IMR-90 (cell line): ENCODE results near the gene UTF1. TPM values are rescaled to one million over a fixed set of nuclear protein-coding genes. Genes with fewer than 3 reads are reported as not detected.

ENCODE experiments used
- ATAC-seq: fragments of 200-7000 bp; cut with Tn5 transposase; 2 replicates; pipeline ENCODE4 v1.9.1; 2020; ENCODE audit warnings: low read depth, mild to moderate bottlenecking, moderate library complexity
- BruUV-seq: library from RNA; stranded (reverse); fragments of 400-500 nt; replicated peaks from 2 replicates; lab custom pipeline; 2021; lab: Mats Ljungman, UMichigan
- CTCF ChIA-PET: fragments of 300-600 bp; formaldehyde crosslinking; extraction: SDS; loops from one replicate; lab custom pipeline; 2021; ENCODE audit warnings: antibody characterized with exemption; lab: Yijun Ruan, JAX
- POLR2A ChIA-PET: fragments of 300-600 bp; sonication (Branson Sonifier 250); formaldehyde crosslinking; loops from one replicate; lab custom pipeline; 2022; ENCODE audit warnings: antibody characterized with exemption; ENCODE audit not compliant: unreplicated experiment; lab: Charles Lee
- DNase-seq: peaks from one replicate; pipeline ENCODE4 v3.0.0; 2013
- H2AFZ ChIP-seq: replicated peaks from 2 replicates; pipeline ENCODE3; 2013; ENCODE audit warnings: low read length, mild to moderate bottlenecking; ENCODE audit not compliant: poor library complexity
- H2AK5ac ChIP-seq: 2 replicates; pipeline ENCODE4 v1.6.1; 2013; ENCODE audit warnings: low read depth, low read length, inconsistent platforms
- H2AK9ac ChIP-seq: replicated peaks from 2 replicates; pipeline ENCODE3; 2013; ENCODE audit warnings: mild to moderate bottlenecking, low read depth, low read length, moderate library complexity; ENCODE audit not compliant: poor library complexity
- H2BK120ac ChIP-seq: 2 replicates; pipeline ENCODE4 v1.6.1; 2013; ENCODE audit warnings: low read depth, low read length, inconsistent platforms
- H2BK15ac ChIP-seq: 3 replicates; pipeline ENCODE4 v1.6.1; 2013; ENCODE audit warnings: low read depth, low read length, inconsistent platforms
- H2BK20ac ChIP-seq: 2 replicates; pipeline ENCODE4 v1.6.1; 2013; ENCODE audit warnings: low read depth, mild to moderate bottlenecking, inconsistent platforms, low read length, moderate library complexity
- H2BK5ac ChIP-seq: 2 replicates; pipeline ENCODE4 v1.6.1; 2013; ENCODE audit warnings: mild to moderate bottlenecking, low read depth, low read length, inconsistent platforms; ENCODE audit not compliant: poor library complexity, severe bottlenecking
- H3K14ac ChIP-seq: replicated peaks from 2 replicates; pipeline ENCODE4 v1.6.1; 2013; ENCODE audit warnings: low read depth, low read length, inconsistent platforms
- H3K18ac ChIP-seq: 2 replicates; pipeline ENCODE4 v1.6.1; 2013; ENCODE audit warnings: low read depth, low read length, control low read depth
- H3K23ac ChIP-seq: 2 replicates; pipeline ENCODE4 v1.6.1; 2013; ENCODE audit warnings: low read depth, low read length, inconsistent platforms
- H3K27ac ChIP-seq: 2 replicates; pipeline ENCODE4 v1.5.1; 2013; ENCODE audit warnings: mild to moderate bottlenecking, control low read depth, low read length; ENCODE audit not compliant: insufficient read depth
- H3K27me3 ChIP-seq: 2 replicates; pipeline ENCODE4 v1.6.1; 2013; ENCODE audit warnings: low read length; ENCODE audit not compliant: control insufficient read depth, insufficient read depth
- H3K36me3 ChIP-seq: 2 replicates; pipeline ENCODE4 v1.6.1; 2013; ENCODE audit warnings: low read length, mixed read lengths; ENCODE audit not compliant: control insufficient read depth, insufficient read depth
- H3K4ac ChIP-seq: 2 replicates; pipeline ENCODE4 v1.6.1; 2013; ENCODE audit warnings: low read depth, low read length, inconsistent platforms
- H3K4me1 ChIP-seq: 2 replicates; pipeline ENCODE4 v1.6.1; 2013; ENCODE audit warnings: low read length, mixed read lengths; ENCODE audit not compliant: control insufficient read depth, insufficient read depth
- H3K4me2 ChIP-seq: 2 replicates; pipeline ENCODE4 v1.6.1; 2013; ENCODE audit warnings: low read depth, mild to moderate bottlenecking, control low read depth, low read length, moderate library complexity
- H3K4me3 ChIP-seq: 2 replicates; pipeline ENCODE4 v1.5.1; 2013; ENCODE audit warnings: low read depth, mild to moderate bottlenecking, control low read depth, low read length, moderate library complexity; ENCODE audit not compliant: insufficient read depth
- H3K56ac ChIP-seq: 2 replicates; pipeline ENCODE4 v1.6.1; 2013; ENCODE audit warnings: low read length, inconsistent platforms; ENCODE audit not compliant: insufficient read depth; ENCODE audit errors: extremely low read depth
- H3K79me1 ChIP-seq, 2 experiments: 2 replicates each; pipeline ENCODE4 v1.6.1; 2013; ENCODE audit warnings: low read length in 2 of 2, inconsistent platforms in 1 of 2, low read depth in 1 of 2
- H3K9ac ChIP-seq: 2 replicates; pipeline ENCODE4 v1.6.1; 2013; ENCODE audit warnings: low read depth, low read length, control low read depth
- H3K9me1 ChIP-seq: 2 replicates; pipeline ENCODE4 v1.6.1; 2013; ENCODE audit warnings: low read length, inconsistent platforms; ENCODE audit not compliant: insufficient read depth
- H3K9me3 ChIP-seq: 2 replicates; pipeline ENCODE4 v1.6.1; 2013; ENCODE audit warnings: low read length; ENCODE audit not compliant: control insufficient read depth, insufficient read depth
- H4K20me1 ChIP-seq: 2 replicates; pipeline ENCODE4 v1.6.1; 2013; ENCODE audit warnings: low read length, inconsistent platforms; ENCODE audit not compliant: insufficient read depth
- H4K5ac ChIP-seq: 2 replicates; pipeline ENCODE4 v1.6.1; 2013; ENCODE audit warnings: mild to moderate bottlenecking, low read depth, low read length, control low read depth
- H4K8ac ChIP-seq, 2 experiments: 2 replicates each; pipeline ENCODE4 v1.6.1; 2013; ENCODE audit warnings: low read depth in 2 of 2, low read length in 2 of 2, control low read depth in 1 of 2, inconsistent platforms in 1 of 2
- H4K91ac ChIP-seq: 2 replicates; pipeline ENCODE4 v1.6.1; 2013; ENCODE audit warnings: low read depth, low read length, inconsistent platforms; ENCODE audit not compliant: insufficient read depth
- BHLHE40 ChIP-seq: fragments of 150-350 bp; IDR thresholded peaks from 2 replicates; pipeline ENCODE4 v1.6.1; 2016; ENCODE audit warnings: mild to moderate bottlenecking, low read depth, low read length
- CEBPB ChIP-seq: IDR thresholded peaks from 2 replicates; pipeline ENCODE4 v1.6.1; 2012; ENCODE audit warnings: low read depth, low read length, improper control_type of control experiment
- CHD1 ChIP-seq: IDR thresholded peaks from 2 replicates; pipeline ENCODE4 v1.6.1; 2012; ENCODE audit warnings: low read depth, low read length, improper control_type of control experiment
- FOS ChIP-seq: fragments of 150-350 bp; IDR thresholded peaks from 2 replicates; pipeline ENCODE4 v1.6.1; 2016; ENCODE audit warnings: low read depth, low read length
- MAFK ChIP-seq: IDR thresholded peaks from 2 replicates; pipeline ENCODE4 v1.6.1; 2012; ENCODE audit warnings: low read depth, low read length, improper control_type of control experiment
- MAZ ChIP-seq: IDR thresholded peaks from 2 replicates; pipeline ENCODE4 v1.6.1; 2012; ENCODE audit warnings: low read depth, mild to moderate bottlenecking, low read length, improper control_type of control experiment, moderate library complexity, borderline replicate concordance
- MXI1 ChIP-seq: IDR thresholded peaks from 2 replicates; pipeline ENCODE4 v1.6.1; 2012; ENCODE audit warnings: low read depth, mild to moderate bottlenecking, low read length, moderate library complexity, borderline replicate concordance
- NFE2L2 ChIP-seq: fragments of 150-350 bp; IDR thresholded peaks from 2 replicates; pipeline ENCODE4 v1.6.1; 2016; ENCODE audit warnings: low read depth, mild to moderate bottlenecking, low read length
- POLR2A ChIP-seq: IDR thresholded peaks from 2 replicates; pipeline ENCODE4 v1.6.1; 2012; ENCODE audit warnings: mild to moderate bottlenecking, low read depth, low read length
- RAD21 ChIP-seq: IDR thresholded peaks from 2 replicates; pipeline ENCODE4 v1.6.1; 2012; ENCODE audit warnings: low read length, improper control_type of control experiment
- RCOR1 ChIP-seq: IDR thresholded peaks from 2 replicates; pipeline ENCODE4 v1.6.1; 2012; ENCODE audit warnings: mild to moderate bottlenecking, low read length, improper control_type of control experiment; ENCODE audit not compliant: insufficient replicate concordance
- RFX5 ChIP-seq: IDR thresholded peaks from 2 replicates; pipeline ENCODE4 v1.8.0; 2012; ENCODE audit warnings: low read depth, mild to moderate bottlenecking, low read length, moderate library complexity
- SMC3 ChIP-seq: fragments of 150-350 bp; IDR thresholded peaks from 2 replicates; pipeline ENCODE4 v1.6.1; 2016; ENCODE audit warnings: low read depth, mild to moderate bottlenecking, antibody characterized with exemption, low read length, moderate library complexity
- WGBS, 2 experiments: methylation state at CpG; one replicate each; pipeline versions ENCODE4 v1.1.5 to v1.1.7; 2013; ENCODE audit warnings: missing lambda C conversion rate in 2 of 2; ENCODE audit not compliant: insufficient read length in 1 of 2; ENCODE audit errors: extremely low coverage in 2 of 2; 5-methylcytosine and 5-hydroxymethylcytosine counted together
- dilution Hi-C: fragments of 300-500 bp; cut with HindIII; formaldehyde crosslinking; loops from one replicate; pipeline ENCODE4 v1.14.3; 2018; ENCODE audit warnings: low sequenced_read_pairs; ENCODE audit not compliant: unreplicated experiment
- in situ Hi-C: fragments of 300-500 bp; cut with MboI; formaldehyde crosslinking; loops from 3 replicates; pipeline ENCODE4 v1.14.3; 2019; ENCODE audit warnings: low sequenced_read_pairs, inconsistent platforms, mixed read lengths
- intact Hi-C: fragments of 100-400 bp; cut with micrococcal nuclease; formaldehyde crosslinking; loops from 2 replicates; pipeline ENCODE4 v1.10.0; 2022
- polyA plus RNA-seq, 3 experiments: library from polyadenylated mRNA; depleted of rRNA; stranded (reverse); fragments of >200 nt; gene quantifications; 2 replicates each; pipeline ENCODE4 v1.2.3, GENCODE V29; 2012; ENCODE audit warnings: low replicate concordance in 1 of 3
- total RNA-seq: library from RNA; depleted of rRNA; stranded (reverse); fragments of >200 nt; gene quantifications from 2 replicates; pipeline ENCODE4 v1.2.3, GENCODE V29; 2012
- TF ChIP-seq, protein P1 (sequence below): fragments of 150-350 bp; IDR thresholded peaks from 2 replicates; pipeline ENCODE4 v1.6.1; 2017; ENCODE audit warnings: mild to moderate bottlenecking, antibody characterized with exemption, low read length, low read depth
- TF ChIP-seq, protein P2 (sequence below): fragments of 150-350 bp; IDR thresholded peaks from 2 replicates; pipeline ENCODE4 v1.6.1; 2016; ENCODE audit warnings: low read depth, mild to moderate bottlenecking, low read length, moderate library complexity, borderline replicate concordance
- TF ChIP-seq, protein P3 (sequence below): conservative IDR thresholded peaks from 2 replicates; pipeline ENCODE4 v1.5.1; 2012; ENCODE audit warnings: mild to moderate bottlenecking, low read depth, low read length, improper control_type of control experiment

UTF1 gene
- total and polyA plus RNA-seq, 2 of the 4 experiments (the other 2 are of a cell fraction) = not detected

DNA sequence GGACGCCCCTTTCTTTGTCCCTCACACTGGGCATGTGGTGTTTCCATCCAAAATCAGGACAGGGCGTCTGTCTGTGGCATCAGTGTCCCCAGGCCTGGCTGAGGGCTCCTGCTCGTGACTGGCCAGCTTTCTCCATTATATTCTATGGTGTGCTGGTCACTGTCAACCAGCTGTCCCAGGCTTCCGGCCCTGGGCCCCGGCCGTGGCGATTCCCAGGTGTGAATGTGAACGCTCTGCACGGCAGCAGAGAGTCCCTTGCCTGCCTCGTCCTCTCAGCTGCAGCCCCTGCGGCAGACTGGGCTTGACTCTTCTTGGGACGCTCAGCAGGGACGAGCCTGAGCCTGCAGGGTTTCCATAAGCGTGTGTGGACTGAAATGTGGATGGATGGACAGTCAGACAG lies 5.9 kb upstream of the UTF1 start:
- no peaks in the 10 kb centered on the region for H4K20me1 ChIP-seq
- H2AK9ac ChIP-seq = no peak overlapping the region
- no peak for TF ChIP-seq RAD21
- TF ChIP-seq MXI1 = no peak
- TF ChIP-seq CEBPB = no peak
- no peak for TF ChIP-seq MAFK
- TF ChIP-seq, protein P1, sequence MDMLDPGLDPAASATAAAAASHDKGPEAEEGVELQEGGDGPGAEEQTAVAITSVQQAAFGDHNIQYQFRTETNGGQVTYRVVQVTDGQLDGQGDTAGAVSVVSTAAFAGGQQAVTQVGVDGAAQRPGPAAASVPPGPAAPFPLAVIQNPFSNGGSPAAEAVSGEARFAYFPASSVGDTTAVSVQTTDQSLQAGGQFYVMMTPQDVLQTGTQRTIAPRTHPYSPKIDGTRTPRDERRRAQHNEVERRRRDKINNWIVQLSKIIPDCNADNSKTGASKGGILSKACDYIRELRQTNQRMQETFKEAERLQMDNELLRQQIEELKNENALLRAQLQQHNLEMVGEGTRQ = no peak
- no peak for TF ChIP-seq SMC3
- no peak for TF ChIP-seq BHLHE40
- TF ChIP-seq RFX5 = no peak
- TF ChIP-seq CHD1 = no peak
- TF ChIP-seq NFE2L2 = no peak
- TF ChIP-seq RCOR1 = no peak
- TF ChIP-seq, protein P2, sequence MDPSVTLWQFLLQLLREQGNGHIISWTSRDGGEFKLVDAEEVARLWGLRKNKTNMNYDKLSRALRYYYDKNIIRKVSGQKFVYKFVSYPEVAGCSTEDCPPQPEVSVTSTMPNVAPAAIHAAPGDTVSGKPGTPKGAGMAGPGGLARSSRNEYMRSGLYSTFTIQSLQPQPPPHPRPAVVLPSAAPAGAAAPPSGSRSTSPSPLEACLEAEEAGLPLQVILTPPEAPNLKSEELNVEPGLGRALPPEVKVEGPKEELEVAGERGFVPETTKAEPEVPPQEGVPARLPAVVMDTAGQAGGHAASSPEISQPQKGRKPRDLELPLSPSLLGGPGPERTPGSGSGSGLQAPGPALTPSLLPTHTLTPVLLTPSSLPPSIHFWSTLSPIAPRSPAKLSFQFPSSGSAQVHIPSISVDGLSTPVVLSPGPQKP = no peak
- TF ChIP-seq MAZ = no peak
- no peak for TF ChIP-seq FOS
- TF ChIP-seq, protein P3, sequence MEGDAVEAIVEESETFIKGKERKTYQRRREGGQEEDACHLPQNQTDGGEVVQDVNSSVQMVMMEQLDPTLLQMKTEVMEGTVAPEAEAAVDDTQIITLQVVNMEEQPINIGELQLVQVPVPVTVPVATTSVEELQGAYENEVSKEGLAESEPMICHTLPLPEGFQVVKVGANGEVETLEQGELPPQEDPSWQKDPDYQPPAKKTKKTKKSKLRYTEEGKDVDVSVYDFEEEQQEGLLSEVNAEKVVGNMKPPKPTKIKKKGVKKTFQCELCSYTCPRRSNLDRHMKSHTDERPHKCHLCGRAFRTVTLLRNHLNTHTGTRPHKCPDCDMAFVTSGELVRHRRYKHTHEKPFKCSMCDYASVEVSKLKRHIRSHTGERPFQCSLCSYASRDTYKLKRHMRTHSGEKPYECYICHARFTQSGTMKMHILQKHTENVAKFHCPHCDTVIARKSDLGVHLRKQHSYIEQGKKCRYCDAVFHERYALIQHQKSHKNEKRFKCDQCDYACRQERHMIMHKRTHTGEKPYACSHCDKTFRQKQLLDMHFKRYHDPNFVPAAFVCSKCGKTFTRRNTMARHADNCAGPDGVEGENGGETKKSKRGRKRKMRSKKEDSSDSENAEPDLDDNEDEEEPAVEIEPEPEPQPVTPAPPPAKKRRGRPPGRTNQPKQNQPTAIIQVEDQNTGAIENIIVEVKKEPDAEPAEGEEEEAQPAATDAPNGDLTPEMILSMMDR = no peak
- no peak for TF ChIP-seq POLR2A
- no peak for DNase-seq
- peaks cover 27% of the 10 kb centered on the region for H3K27me3 ChIP-seq
- no peak overlapping the region for H2BK120ac ChIP-seq
- no peak overlapping the region for H3K14ac ChIP-seq
- H4K91ac ChIP-seq = no peak overlapping the region
- no peaks in the 10 kb centered on the region for H3K36me3 ChIP-seq
- no peaks in the 10 kb centered on the region for H3K9me1 ChIP-seq
- no TSS peak for BruUV-seq
- CTCF ChIA-PET = no interaction called here
- H3K79me1 ChIP-seq = no peaks in the 10 kb centered on the region
- H3K18ac ChIP-seq = no peak overlapping the region
- no peak overlapping the region for H4K5ac ChIP-seq
- no peak overlapping the region for H3K4me2 ChIP-seq
- no peak overlapping the region for H2AK5ac ChIP-seq
- intact Hi-C loops = no loop called here
- no peak overlapping the region for H3K4ac ChIP-seq
- in situ Hi-C loops = no loop called here
- no peak overlapping the region for H3K9ac ChIP-seq
- no peaks in the 10 kb centered on the region for H3K4me1 ChIP-seq
- H2AFZ ChIP-seq = no peak overlapping the region
- H3K56ac ChIP-seq = no peak overlapping the region
- POLR2A ChIA-PET = interaction anchor here (0.6 kb wide), 1 partner anchor 100 kb away, joined by 5 read pairs; no protein-coding TSS in a partner anchor
- H2BK20ac ChIP-seq = no peak overlapping the region
- H2BK5ac ChIP-seq = no peak overlapping the region
- no peak overlapping the region for H3K4me3 ChIP-seq
- dilution Hi-C loops = no loop called here
- no peak overlapping the region for H4K8ac ChIP-seq
- no peaks in the 10 kb centered on the region for H3K9me3 ChIP-seq
- ATAC-seq = no peak
- no peak overlapping the region for H2BK15ac ChIP-seq
- no peak overlapping the region for H3K23ac ChIP-seq
- no peak overlapping the region for H3K27ac ChIP-seq
- WGBS, 2 experiments = 17% methylated on average over 1 of the region's 14 CpGs; no CpG with 5 or more reads in 1 of the 2 experiments
